HepG2 (cell line): ENCODE results near the gene RPS6KL1. TPM values are rescaled to one million over a fixed set of nuclear protein-coding genes. Genes with fewer than 3 reads are reported as not detected.

Experiments
- ATAC-seq: fragments of 200-7000 bp; cut with Tn5 transposase; 3 replicates; pipeline ENCODE4 v1.9.1; 2020; ENCODE audit warnings: mild to moderate bottlenecking, moderate library complexity
- BruUV-seq: library from RNA; stranded (reverse); fragments of 400-500 nt; replicated peaks from 2 replicates; lab custom pipeline; 2021; lab: Mats Ljungman, UMichigan
- CTCF ChIA-PET: fragments of 300-600 bp; formaldehyde crosslinking; extraction: SDS; loops from one replicate; lab custom pipeline; 2021; ENCODE audit warnings: low total read pairs, inconsistent platforms, low intra/inter-chr PET ratio; lab: Yijun Ruan, JAX
- POLR2A ChIA-PET: fragments of 350-600 bp; sonication (Branson Sonifier 250); formaldehyde crosslinking; loops from one replicate; lab custom pipeline; 2020; ENCODE audit warnings: antibody characterized with exemption, inconsistent platforms; lab: Yijun Ruan, JAX
- DNase-seq: peaks from one replicate; pipeline ENCODE4 v3.0.0-alpha.2; 2015; ENCODE audit warnings: low spot score
- FAIRE-seq: peaks from 3 replicates; lab custom pipeline; 2011; peaks lifted over from hg19 to GRCh38; lab: Jason Lieb, UNC
- H2AFZ ChIP-seq: one replicate; pipeline ENCODE4 v1.6.1; 2011; ENCODE audit warnings: low read length, inconsistent platforms
- H3K27ac ChIP-seq: fragments of 300-600 bp; 3 replicates; pipeline ENCODE4 v1.8.0; 2011; ENCODE audit warnings: mixed run types, mild to moderate bottlenecking, mixed read lengths, low read length, inconsistent platforms; ENCODE audit not compliant: insufficient read depth; ENCODE audit errors: extremely low read length
- H3K27me3 ChIP-seq, 2 experiments: fragments of 200-600 bp in 1 of 2; 2 replicates in 1 of 2; 3 replicates in 1 of 2; pipeline versions ENCODE4 v1.6.0 to v1.8.0; 2011; ENCODE audit warnings: low read length in 2 of 2, mild to moderate bottlenecking in 2 of 2, moderate library complexity in 2 of 2, inconsistent platforms in 1 of 2; ENCODE audit not compliant: insufficient read depth in 2 of 2, control insufficient read depth in 1 of 2
- H3K36me3 ChIP-seq, 2 experiments: fragments of 200-600 bp in 1 of 2; replicated peaks in 1 of 2; 2 replicates in 1 of 2; 3 replicates in 1 of 2; pipeline versions ENCODE4 v1.5.1 to v1.8.0; 2011; ENCODE audit warnings: low read length in 2 of 2, inconsistent platforms in 1 of 2; ENCODE audit not compliant: insufficient read depth in 2 of 2, control insufficient read depth in 1 of 2
- H3K4me1 ChIP-seq: 2 replicates; pipeline ENCODE4 v1.5.1; 2012; ENCODE audit warnings: low read length, inconsistent platforms; ENCODE audit not compliant: insufficient read depth
- H3K4me2 ChIP-seq: 2 replicates; pipeline ENCODE4 v1.6.0; 2011; ENCODE audit warnings: low read depth, low read length, inconsistent platforms
- H3K4me3 ChIP-seq, 3 experiments: fragments of 200-600 bp in 1 of 3; sonication (generic), shearing (Covaris generic) in 1 of 3; replicated peaks in 1 of 3; 2 replicates each; pipeline ENCODE4 v1.5.1; 2011 to 2016; ENCODE audit warnings: low read length in 3 of 3, inconsistent platforms in 2 of 3, low read depth in 2 of 3, mild to moderate bottlenecking in 2 of 3, control low read depth in 1 of 3, mixed read lengths in 1 of 3; ENCODE audit not compliant: insufficient read depth in 1 of 3
- H3K79me2 ChIP-seq: one replicate; pipeline ENCODE4 v1.6.1; 2011; ENCODE audit warnings: low read length, inconsistent platforms; ENCODE audit not compliant: insufficient read depth
- H3K9ac ChIP-seq: 2 replicates; pipeline ENCODE4 v1.6.0; 2011; ENCODE audit warnings: mild to moderate bottlenecking, low read depth, low read length, inconsistent platforms; ENCODE audit not compliant: insufficient read depth
- H3K9me3 ChIP-seq: 2 replicates; pipeline ENCODE4 v1.5.1; 2012; ENCODE audit warnings: mild to moderate bottlenecking, low read length
- H4K20me1 ChIP-seq: 2 replicates; pipeline ENCODE4 v1.6.0; 2011; ENCODE audit warnings: inconsistent platforms, mild to moderate bottlenecking, low read length, moderate library complexity; ENCODE audit not compliant: insufficient read depth
- BHLHE40 ChIP-seq: IDR thresholded peaks from 2 replicates; pipeline ENCODE4 v1.6.1; 2011; ENCODE audit warnings: low read length, improper control_type of control experiment
- FOXM1 ChIP-seq: sonication (generic); formaldehyde crosslinking; IDR thresholded peaks from 2 replicates; pipeline ENCODE4 v1.5.0; 2020; ENCODE audit warnings: missing genetic modification reagents
- PHF8 ChIP-seq: sonication (generic); formaldehyde crosslinking; IDR thresholded peaks from 2 replicates; pipeline ENCODE4 v1.5.0; 2020; ENCODE audit warnings: missing genetic modification reagents
- ZNF615 ChIP-seq: sonication (generic); formaldehyde crosslinking; IDR thresholded peaks from 2 replicates; pipeline ENCODE4 v1.5.0; 2020; ENCODE audit warnings: mild to moderate bottlenecking, missing genetic modification reagents, borderline replicate concordance
- WGBS: methylation state at CpG from one replicate; pipeline ENCODE4 v1.1.6; 2017; ENCODE audit warnings: low lambda C conversion rate; 5-methylcytosine and 5-hydroxymethylcytosine counted together
- in situ Hi-C: cut with HindIII; loops from 2 replicates; pipeline ENCODE4 v1.10.0; 2017; ENCODE audit warnings: low pct_unique_long_range_greater_than_20kb; ENCODE audit not compliant: extremely low pct_ligation_motif_present
- intact Hi-C: fragments of 100-400 bp; cut with micrococcal nuclease; formaldehyde crosslinking; loops from one replicate; pipeline ENCODE4 v1.10.0; 2022; ENCODE audit not compliant: unreplicated experiment
- polyA plus RNA-seq, 8 experiments: library from polyadenylated mRNA; depleted of rRNA in 3 of 8; stranded (reverse) in 7 of 8; unstranded in 1 of 8; fragments of >200 nt; fragmentation: Illumina TruSeq in 4 of 8; extraction: Trizol in 4 of 8; gene quantifications; 2 replicates each; pipeline versions ENCODE4 v1.2.1 to v1.2.3, GENCODE V29; 2011 to 2016; ENCODE audit warnings: low read depth in 4 of 8, missing spikeins in 1 of 8, mixed read lengths in 1 of 8; ENCODE audit not compliant: insufficient read depth in 1 of 8
- total RNA-seq, 5 experiments: library from RNA; depleted of rRNA; stranded (reverse); fragments of >200 nt; fragmentation: Illumina TruSeq; extraction: Trizol; gene quantifications; 2 replicates each; pipeline ENCODE4 v1.2.3, GENCODE V29; 2016; ENCODE audit warnings: low read depth in 1 of 5
- TF ChIP-seq, protein P1 (sequence below), 2 experiments: fragments of 450-650 bp in 1 of 2; sonication (generic) in 1 of 2; formaldehyde crosslinking in 1 of 2; IDR thresholded peaks; 2 replicates each; pipeline versions ENCODE4 v1.6.1 to v1.8.0; 2016 to 2022; ENCODE audit warnings: antibody characterized with exemption in 1 of 2, mild to moderate bottlenecking in 1 of 2, missing genetic modification reagents in 1 of 2
- TF ChIP-seq, protein P2 (sequence below): IDR thresholded peaks from 2 replicates; pipeline ENCODE4 v1.6.1; 2016; ENCODE audit warnings: missing biosample characterization, missing genetic modification reagents, low read depth

Gene RPS6KL1
- total and polyA plus RNA-seq, 2 of the 13 experiments (the other 11 are each of a cell fraction or from before 2014, with no cell fraction given) = 6.5 to 11.5 TPM

DNA sequence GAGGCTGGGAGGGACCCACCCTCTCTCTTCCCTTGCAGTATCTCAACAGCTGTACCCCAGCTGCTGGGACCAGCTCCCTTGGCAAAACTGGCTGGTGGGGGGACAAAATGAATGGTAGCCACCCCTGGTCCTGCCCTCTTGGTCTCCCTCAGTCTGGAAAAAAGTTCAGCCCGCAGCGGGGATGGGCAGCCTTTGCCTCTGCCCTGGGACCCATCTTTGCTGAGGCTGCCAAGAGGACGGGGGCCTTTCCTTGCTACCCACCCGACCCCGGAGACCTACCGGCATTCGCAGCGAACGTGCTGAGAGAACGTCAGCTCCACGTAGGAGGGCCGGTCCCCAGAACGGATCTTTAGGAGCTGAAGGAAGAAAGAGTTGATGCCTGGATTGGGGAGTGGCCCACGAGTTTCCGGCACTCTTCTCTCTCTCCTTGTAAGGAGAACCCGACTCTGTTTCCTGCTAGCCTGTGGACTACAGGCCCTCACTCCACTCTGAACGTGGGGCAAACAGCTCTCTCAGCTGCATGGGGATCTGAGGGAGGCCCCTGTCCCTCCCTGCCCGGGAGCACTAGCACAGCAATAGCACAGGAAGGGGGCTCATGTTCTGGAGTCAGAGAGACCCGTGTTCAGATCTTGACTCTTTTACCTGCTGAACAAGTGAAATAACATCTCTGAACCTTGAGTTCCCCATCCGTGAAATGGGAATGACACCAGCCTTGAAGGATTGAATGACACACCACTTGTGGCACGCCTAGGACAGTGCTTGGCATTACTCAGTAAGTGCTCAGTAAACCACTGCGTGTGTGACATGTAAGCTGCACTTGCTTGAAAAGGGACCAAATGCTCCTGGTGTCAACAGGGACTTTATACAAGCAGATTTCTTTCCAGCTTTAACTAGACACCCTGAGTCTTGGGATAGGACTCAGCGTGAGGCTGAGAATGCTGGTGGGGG, 25.4 kb upstream of the RPS6KL1 start:
- Histone ChIP-seq H3K4me2 (no peak overlapping the region), H3K79me2 (peaks cover 11% of the 10 kb centered on the region), H3K27ac (no peak overlapping the region), H2AFZ (no peak overlapping the region)
- intact Hi-C loops = no loop called here
- no peak for DNase-seq
- TF ChIP-seq FOXM1 (CRISPR knock-in tag) (no peak), BHLHE40 (no peak), PHF8 (no peak), ZNF615 (CRISPR knock-in tag) (no peak)
- TF ChIP-seq, protein P1, sequence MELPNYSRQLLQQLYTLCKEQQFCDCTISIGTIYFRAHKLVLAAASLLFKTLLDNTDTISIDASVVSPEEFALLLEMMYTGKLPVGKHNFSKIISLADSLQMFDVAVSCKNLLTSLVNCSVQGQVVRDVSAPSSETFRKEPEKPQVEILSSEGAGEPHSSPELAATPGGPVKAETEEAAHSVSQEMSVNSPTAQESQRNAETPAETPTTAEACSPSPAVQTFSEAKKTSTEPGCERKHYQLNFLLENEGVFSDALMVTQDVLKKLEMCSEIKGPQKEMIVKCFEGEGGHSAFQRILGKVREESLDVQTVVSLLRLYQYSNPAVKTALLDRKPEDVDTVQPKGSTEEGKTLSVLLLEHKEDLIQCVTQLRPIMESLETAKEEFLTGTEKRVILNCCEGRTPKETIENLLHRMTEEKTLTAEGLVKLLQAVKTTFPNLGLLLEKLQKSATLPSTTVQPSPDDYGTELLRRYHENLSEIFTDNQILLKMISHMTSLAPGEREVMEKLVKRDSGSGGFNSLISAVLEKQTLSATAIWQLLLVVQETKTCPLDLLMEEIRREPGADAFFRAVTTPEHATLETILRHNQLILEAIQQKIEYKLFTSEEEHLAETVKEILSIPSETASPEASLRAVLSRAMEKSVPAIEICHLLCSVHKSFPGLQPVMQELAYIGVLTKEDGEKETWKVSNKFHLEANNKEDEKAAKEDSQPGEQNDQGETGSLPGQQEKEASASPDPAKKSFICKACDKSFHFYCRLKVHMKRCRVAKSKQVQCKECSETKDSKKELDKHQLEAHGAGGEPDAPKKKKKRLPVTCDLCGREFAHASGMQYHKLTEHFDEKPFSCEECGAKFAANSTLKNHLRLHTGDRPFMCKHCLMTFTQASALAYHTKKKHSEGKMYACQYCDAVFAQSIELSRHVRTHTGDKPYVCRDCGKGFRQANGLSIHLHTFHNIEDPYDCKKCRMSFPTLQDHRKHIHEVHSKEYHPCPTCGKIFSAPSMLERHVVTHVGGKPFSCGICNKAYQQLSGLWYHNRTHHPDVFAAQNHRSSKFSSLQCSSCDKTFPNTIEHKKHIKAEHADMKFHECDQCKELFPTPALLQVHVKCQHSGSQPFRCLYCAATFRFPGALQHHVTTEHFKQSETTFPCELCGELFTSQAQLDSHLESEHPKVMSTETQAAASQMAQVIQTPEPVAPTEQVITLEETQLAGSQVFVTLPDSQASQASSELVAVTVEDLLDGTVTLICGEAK (IDR thresholded peaks at IDR 0.05) = no peak
- TF ChIP-seq, protein P1 (CRISPR knock-in tag; IDR thresholded peaks at IDR 0.05) = no peak
- TF ChIP-seq, protein P2, sequence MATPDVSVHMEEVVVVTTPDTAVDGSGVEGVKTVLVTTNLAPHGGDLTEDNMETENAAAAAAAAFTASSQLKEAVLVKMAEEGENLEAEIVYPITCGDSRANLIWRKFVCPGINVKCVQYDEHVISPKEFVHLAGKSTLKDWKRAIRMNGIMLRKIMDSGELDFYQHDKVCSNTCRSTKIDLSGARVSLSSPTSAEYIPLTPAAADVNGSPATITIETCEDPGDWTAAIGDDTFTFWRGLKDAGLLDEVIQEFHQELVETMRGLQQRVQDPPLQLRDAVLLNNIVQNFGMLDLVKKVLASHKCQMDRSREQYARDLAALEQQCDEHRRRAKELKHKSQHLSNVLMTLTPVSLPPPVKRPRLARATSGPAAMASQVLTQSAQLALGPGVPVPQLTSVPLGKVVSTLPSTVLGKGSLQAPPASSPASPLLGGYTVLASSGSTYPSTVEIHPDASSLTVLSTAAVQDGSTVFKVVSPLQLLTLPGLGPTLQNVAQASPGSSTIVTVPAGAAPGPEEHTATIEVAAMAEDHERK = no peak
- TF ChIP-seq, all 625 proteins: peak for 0
- no TSS peak for BruUV-seq
- no peak overlapping the region for H3K4me3 ChIP-seq
- ChIA-PET CTCF (no interaction called here), POLR2A (no interaction called here)
- H3K4me1 ChIP-seq = peaks cover 60% of the 10 kb centered on the region
- no peak overlapping the region for H3K9ac ChIP-seq
- no peak for FAIRE-seq
- H4K20me1 ChIP-seq = no peaks in the 10 kb centered on the region; the same call in 1 of the 2 replicates
- H3K27me3 ChIP-seq = no peaks in the 10 kb centered on the region
- in situ Hi-C loops = no loop called here
- no peaks in the 10 kb centered on the region for H3K9me3 ChIP-seq
- H3K36me3 ChIP-seq = peaks cover 8 to 25% of the 10 kb centered on the region in 2 experiments
- no peak for ATAC-seq
- WGBS = 93% methylated on average over 23 of the region's 23 CpGs
